Lung (tissue), 12 donors: Measurements from ENCODE around the gene ASTN2. TPM values are rescaled to one million over a fixed set of nuclear protein-coding genes. Genes with fewer than 3 reads are reported as not detected.
A peak's percentile ranks its signal among the peaks of the same experiment; 100 is the strongest.

Source experiments
- ATAC-seq: fragments of 200-7000 bp; cut with Tn5 transposase; one replicate; pipeline ENCODE4 v1.9.1; 2020; ENCODE audit warnings: moderate number of reproducible peaks; ENCODE audit not compliant: insufficient read depth, low FRiP score
- DNase-seq, 3 donors: peaks; one replicate each; pipeline ENCODE4 v3.0.0-alpha.2; 2013 to 2017
- H3K27ac ChIP-seq, 2 donors: one replicate each; pipeline ENCODE4 v1.5.1; 2013; ENCODE audit warnings: mild to moderate bottlenecking in 2 of 2, moderate library complexity in 2 of 2, control low read depth in 1 of 2, inconsistent platforms in 1 of 2, low read depth in 1 of 2, low read length in 1 of 2
- H3K27me3 ChIP-seq, 3 donors: one replicate each; pipeline ENCODE4 v1.5.1; 2013; ENCODE audit warnings: low read length in 2 of 3; ENCODE audit not compliant: control insufficient read depth in 3 of 3, insufficient read depth in 3 of 3
- H3K36me3 ChIP-seq, 4 donors: one replicate each; pipeline ENCODE4 v1.5.1; 2013; ENCODE audit warnings: low read length in 4 of 4, mild to moderate bottlenecking in 1 of 4, moderate library complexity in 1 of 4; ENCODE audit not compliant: control insufficient read depth in 4 of 4, insufficient read depth in 4 of 4
- H3K4me1 ChIP-seq, 5 donors: one replicate each; pipeline ENCODE4 v1.5.1; 2013; ENCODE audit warnings: low read length in 5 of 5, mild to moderate bottlenecking in 2 of 5, moderate library complexity in 1 of 5; ENCODE audit not compliant: control insufficient read depth in 5 of 5, insufficient read depth in 5 of 5
- H3K4me3 ChIP-seq: one replicate; pipeline ENCODE4 v1.5.1; 2013; ENCODE audit warnings: mild to moderate bottlenecking, control low read depth, moderate library complexity
- H3K9ac ChIP-seq, 2 donors: one replicate each; pipeline ENCODE4 v1.5.1; 2013; ENCODE audit warnings: low read length in 2 of 2, control low read depth in 1 of 2; ENCODE audit not compliant: insufficient read depth in 1 of 2
- H3K9me3 ChIP-seq, 4 donors: one replicate each; pipeline ENCODE4 v1.5.1; 2013; ENCODE audit warnings: low read length in 3 of 4, mild to moderate bottlenecking in 1 of 4, moderate library complexity in 1 of 4; ENCODE audit not compliant: control insufficient read depth in 4 of 4, insufficient read depth in 3 of 4
- WGBS, 2 donors: extraction: QIAGEN DNeasy Blood & Tissue Kit; methylation state at CpG; one replicate each; pipeline ENCODE4 v1.1.7; 2013; 5-methylcytosine and 5-hydroxymethylcytosine counted together
- polyA plus RNA-seq, 2 donors: library from polyadenylated mRNA; stranded (reverse); fragments of 200-250 nt; gene quantifications; one replicate each; pipeline ENCODE4 v1.2.1, GENCODE V29; 2013
- total RNA-seq, 2 donors: library from RNA; depleted of rRNA in 1 of 2; stranded (reverse); fragments of >200 nt in 1 of 2; gene quantifications; one replicate each; pipeline ENCODE4 v1.2.1, GENCODE V29; 2014 to 2021
- TF ChIP-seq, protein P1 (sequence below): IDR thresholded peaks from 2 replicates; pipeline ENCODE4 v1.5.1; 2012; ENCODE audit warnings: mild to moderate bottlenecking; ENCODE audit errors: control extremely low read depth, extremely low read depth
- donor health status: control.
- donor health status: control.
- donor health status: Bipolar disorder and iron deficiency.
- donor health status: healthy.
- donor health status: DM: yes; HTN: yes; CAD: no.

The ASTN2 gene
- total and polyA plus RNA-seq, 4 donors = 1.4 to 7.0 (median 3.3) TPM

DNA sequence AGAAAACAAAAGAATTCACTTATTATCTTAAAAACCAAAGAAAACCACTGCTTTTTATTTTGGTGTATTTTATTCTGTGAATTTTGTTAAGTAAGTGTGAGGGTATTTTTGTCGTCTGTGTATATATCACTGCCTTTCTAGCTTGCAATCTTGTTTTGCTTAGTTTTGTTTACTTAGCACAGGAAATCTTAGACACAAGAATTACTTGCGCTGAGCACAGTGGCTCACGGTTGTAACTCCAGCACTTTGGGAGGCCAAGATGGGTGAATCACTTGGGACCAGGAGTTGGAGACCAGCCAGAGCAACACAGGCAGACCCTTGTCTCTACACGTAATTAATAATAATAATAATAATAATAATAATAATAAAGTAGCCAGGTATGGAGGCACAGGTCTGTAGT, 1030.9 kb downstream of the ASTN2 start:
- peaks cover 0 to 1% (median 0%) of the 10 kb centered on the region in 4 donors for H3K9me3 ChIP-seq
- H3K9ac ChIP-seq = no peak overlapping the region
- TF ChIP-seq, protein P1, sequence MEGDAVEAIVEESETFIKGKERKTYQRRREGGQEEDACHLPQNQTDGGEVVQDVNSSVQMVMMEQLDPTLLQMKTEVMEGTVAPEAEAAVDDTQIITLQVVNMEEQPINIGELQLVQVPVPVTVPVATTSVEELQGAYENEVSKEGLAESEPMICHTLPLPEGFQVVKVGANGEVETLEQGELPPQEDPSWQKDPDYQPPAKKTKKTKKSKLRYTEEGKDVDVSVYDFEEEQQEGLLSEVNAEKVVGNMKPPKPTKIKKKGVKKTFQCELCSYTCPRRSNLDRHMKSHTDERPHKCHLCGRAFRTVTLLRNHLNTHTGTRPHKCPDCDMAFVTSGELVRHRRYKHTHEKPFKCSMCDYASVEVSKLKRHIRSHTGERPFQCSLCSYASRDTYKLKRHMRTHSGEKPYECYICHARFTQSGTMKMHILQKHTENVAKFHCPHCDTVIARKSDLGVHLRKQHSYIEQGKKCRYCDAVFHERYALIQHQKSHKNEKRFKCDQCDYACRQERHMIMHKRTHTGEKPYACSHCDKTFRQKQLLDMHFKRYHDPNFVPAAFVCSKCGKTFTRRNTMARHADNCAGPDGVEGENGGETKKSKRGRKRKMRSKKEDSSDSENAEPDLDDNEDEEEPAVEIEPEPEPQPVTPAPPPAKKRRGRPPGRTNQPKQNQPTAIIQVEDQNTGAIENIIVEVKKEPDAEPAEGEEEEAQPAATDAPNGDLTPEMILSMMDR = no peak
- no peaks in the 10 kb centered on the region for H3K27me3 ChIP-seq
- no peak overlapping the region for H3K4me3 ChIP-seq
- DNase-seq (peak in 2 of 3 donors; percentile 64 to 68), ATAC-seq (no peak)
- H3K4me1 ChIP-seq = peaks cover 0 to 26% (median 6%) of the 10 kb centered on the region in 5 donors
- peaks cover 0 to 2% (median 0%) of the 10 kb centered on the region in 4 donors for H3K36me3 ChIP-seq
- no peak overlapping the region for H3K27ac ChIP-seq
- WGBS, 2 donors = 48 to 70% methylated on average over 4 of the region's 4 CpGs

DNA sequence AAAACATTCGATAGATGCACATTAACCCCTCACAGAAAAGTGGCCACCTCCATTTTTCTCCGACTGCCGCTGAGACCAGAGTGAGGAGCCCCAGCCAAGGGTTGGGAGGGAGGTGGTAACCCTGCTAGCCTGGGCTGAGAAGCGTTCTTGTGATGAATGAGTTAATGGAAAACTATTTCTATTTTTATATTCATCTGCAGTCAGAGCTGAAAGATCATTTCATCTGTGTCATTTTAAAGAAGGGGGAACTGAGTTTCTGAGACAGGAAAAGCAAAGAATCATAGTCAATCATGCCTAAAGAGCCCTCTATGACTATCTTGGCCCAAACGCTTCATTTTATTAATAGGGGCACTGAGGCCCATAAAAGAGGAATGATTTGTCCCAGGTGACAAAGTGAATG, 1031.7 kb downstream of the ASTN2 start:
- Histone ChIP-seq H3K9ac (no peak overlapping the region), H3K4me1 (peaks cover 0 to 26% (median 6%) of the 10 kb centered on the region in 5 donors), H3K27ac (no peak overlapping the region), H3K27me3 (no peaks in the 10 kb centered on the region), H3K36me3 (peaks cover 0 to 2% (median 0%) of the 10 kb centered on the region in 4 donors), H3K4me3 (no peak overlapping the region), H3K9me3 (peaks cover 0 to 2% (median 0%) of the 10 kb centered on the region in 4 donors)
- DNase-seq (no peak), ATAC-seq (no peak)
- WGBS, 2 donors = 75 to 76% methylated on average over 5 of the region's 5 CpGs
- TF ChIP-seq, protein P1 = no peak

DNA sequence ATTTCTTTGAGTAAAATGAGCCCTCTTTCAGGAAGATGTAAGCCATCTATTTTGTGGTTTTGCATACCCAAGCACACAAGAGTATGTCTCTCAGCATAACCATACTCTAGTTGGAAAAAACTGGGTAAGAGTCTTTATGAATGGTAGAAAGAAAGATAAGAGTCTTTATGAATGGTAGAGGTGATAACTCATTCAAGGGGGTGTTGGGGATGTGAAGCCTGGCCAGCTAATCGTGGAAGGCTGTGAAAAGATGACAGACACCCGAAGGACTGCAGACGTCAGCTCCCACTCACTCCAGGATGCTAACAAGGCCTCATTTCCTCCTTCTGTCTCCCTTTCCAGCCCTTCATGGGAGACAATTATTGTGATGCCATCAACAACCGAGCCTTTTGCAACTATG, 1032.8 kb downstream of the ASTN2 start:
- peaks cover 0 to 26% (median 6%) of the 10 kb centered on the region in 5 donors for H3K4me1 ChIP-seq
- H3K4me3 ChIP-seq = no peak overlapping the region
- TF ChIP-seq, protein P1 = no peak
- ATAC-seq (no peak), DNase-seq (no peak)
- no peaks in the 10 kb centered on the region for H3K27me3 ChIP-seq
- peaks cover 0 to 2% (median 0%) of the 10 kb centered on the region in 4 donors for H3K9me3 ChIP-seq
- 69 to 72% methylated on average over 4 of the region's 4 CpGs for WGBS, 2 donors
- H3K9ac ChIP-seq = no peak overlapping the region
- H3K27ac ChIP-seq = no peak overlapping the region
- peaks cover 0 to 2% (median 0%) of the 10 kb centered on the region in 4 donors for H3K36me3 ChIP-seq

DNA sequence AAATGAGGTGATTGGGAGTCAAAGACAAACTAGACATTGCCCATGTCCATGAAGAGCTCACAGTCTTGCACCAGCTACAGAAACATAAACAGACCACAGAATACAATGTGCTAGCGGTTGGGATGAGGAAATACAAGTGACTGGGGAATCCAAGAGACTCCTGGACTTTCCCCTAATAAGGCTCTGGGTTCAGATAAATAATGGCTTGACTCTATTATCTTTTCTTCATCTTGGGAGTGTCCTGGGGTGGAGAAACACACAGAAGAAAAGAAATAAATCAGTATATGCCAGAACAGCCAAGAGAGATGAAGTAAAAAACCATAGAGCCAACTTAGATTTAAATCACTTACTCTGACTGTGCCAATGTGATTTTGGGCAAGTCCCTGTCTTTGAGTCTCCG, 1033.5 kb downstream of the ASTN2 start:
- H3K27ac ChIP-seq = no peak overlapping the region
- H3K4me3 ChIP-seq = no peak overlapping the region
- no peak overlapping the region for H3K9ac ChIP-seq
- TF ChIP-seq, protein P1 = no peak
- H3K9me3 ChIP-seq = peaks cover 0 to 2% (median 0%) of the 10 kb centered on the region in 4 donors
- DNase-seq (no peak), ATAC-seq (no peak)
- no peaks in the 10 kb centered on the region for H3K27me3 ChIP-seq
- peaks cover 0 to 2% (median 0%) of the 10 kb centered on the region in 4 donors for H3K36me3 ChIP-seq
- peaks cover 0 to 26% (median 6%) of the 10 kb centered on the region in 5 donors for H3K4me1 ChIP-seq
- WGBS, 2 donors = 71 to 82% methylated on average over 2 of the region's 2 CpGs
